ENCODE results near the gene KIRREL2. TPM values are rescaled to one million over a fixed set of nuclear protein-coding genes. Genes with fewer than 3 reads are reported as not detected.
A peak's percentile ranks its signal among the peaks of the same experiment; 100 is the strongest.

KIRREL2 gene
- total RNA-seq, 1 donor from 2014 or later = not detected

DNA sequence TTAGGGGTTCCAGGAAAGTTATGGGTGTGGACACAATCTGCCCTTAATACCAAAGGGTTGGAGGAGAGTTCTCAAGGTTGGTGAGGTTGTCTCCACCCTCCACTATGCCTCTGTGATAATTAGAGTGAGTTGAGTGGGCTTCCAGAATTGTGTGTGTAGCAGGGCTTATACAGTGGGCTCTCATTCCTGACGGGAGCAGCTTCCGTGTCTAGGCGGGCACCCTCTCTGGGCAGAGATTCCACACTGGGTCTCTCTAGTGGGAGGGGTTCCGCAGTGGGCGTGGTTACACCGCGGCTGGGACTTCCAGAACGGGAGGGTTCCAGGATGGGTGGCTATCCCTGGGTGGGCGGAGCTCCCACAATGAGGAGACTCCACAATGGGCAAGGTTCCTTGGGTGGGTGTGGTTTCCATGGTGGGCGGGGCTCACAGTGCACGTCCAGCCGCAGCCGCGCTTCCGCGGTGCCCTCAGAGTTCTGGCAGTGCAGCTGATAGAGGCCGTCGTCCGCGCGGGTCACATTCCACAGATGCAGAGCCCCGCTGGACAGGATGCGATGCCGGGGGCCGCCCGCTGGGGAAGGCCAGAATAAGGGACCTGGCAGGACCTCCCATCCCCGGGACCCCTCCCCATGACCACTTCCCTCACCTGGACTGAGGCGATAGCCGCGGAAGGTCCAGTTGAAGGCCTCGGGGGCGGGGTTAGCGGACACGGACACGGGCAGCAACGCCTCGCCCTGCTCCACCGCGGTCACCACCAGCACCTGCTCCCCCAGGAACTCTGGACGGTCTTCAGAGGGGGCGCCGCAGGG lies 12.8 kb upstream of the KIRREL2 start:
- no peak for ATAC-seq (ENCODE audit: poor library complexity)
- intact Hi-C loops (cut with DNase I) = no loop called here
- no peak for DNase-seq

DNA sequence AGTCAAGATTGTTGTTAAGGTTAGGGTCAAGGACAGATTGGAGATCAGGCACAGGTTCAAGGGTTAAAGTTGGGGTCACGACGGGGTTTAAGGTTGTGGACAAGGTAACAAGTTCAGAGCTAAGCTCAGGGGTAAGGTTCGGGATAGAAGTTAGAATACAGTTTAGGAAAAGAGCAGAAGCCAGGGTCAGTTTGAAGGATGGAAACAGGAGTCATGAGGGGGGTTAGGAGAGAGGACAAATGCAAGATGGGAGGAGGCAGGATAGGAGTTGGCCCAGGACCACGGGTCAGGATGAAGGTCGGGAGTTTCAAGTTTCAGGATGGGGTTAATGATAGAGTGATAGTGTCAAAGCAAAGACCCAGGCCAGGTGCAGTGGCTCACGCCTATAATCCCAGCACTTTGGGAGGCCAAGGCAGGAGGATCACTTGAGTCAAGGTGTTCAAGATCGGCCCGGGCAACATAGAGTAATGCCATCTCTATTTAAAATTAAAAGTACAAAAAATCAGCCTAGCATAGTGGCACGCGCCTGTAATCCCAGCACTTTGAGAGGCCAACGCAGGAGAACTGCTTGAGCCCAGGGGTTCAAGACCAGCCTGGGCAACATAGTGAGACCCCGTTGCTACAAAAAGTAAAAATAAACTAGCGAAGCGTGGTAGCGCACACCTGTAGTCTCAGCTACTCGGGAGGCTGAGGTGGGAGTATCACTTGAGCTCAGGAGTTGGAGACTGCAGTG lies 12.1 kb upstream of the KIRREL2 start:
- DNase-seq (no peak), ATAC-seq (ENCODE audit: poor library complexity) (no peak)
- intact Hi-C loops (cut with DNase I) = no loop called here

DNA sequence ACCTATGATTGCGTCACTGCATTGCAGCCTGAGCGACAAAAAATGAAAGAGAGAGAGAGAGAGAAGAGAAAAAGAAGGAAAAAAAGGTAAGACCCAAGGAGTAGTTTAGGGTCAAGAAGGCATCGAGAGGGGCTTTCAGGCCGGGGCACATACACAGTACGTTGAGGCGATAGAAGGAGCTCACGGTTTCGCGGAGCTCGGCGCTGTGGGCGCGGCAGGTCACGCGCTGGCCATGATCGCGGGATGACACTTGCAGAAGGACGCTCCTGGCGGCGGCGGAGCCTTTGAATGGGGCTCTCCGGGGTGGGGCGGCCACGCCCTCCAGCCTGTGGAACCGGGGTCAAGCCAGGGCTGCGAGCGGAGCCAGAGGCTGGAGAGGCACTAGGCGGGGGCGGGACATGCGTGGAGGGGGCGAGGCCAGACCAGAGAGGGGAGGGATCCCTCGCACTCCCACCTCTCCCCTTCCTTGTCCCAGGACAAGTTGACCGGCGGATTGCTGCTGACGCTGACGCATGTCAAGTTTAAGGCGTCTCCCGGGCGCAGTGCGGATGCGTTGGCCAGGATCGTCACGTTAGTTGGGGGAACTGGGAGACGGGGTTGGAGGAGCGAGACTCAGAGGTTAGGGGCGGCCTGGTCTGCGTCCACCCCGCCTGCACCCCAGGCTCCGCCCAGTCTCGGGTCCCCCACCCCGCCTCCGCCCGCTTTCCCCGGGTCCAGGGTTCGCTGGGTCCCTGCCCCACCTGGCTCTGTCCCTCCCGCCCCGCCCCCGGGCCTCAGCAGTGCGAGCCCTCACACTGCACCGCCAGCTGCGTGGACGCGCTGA lies 11.3 kb upstream of the KIRREL2 start:
- intact Hi-C loops (cut with DNase I) = no loop called here
- ATAC-seq (ENCODE audit: poor library complexity) (peak; percentile 51), DNase-seq (no peak)

DNA sequence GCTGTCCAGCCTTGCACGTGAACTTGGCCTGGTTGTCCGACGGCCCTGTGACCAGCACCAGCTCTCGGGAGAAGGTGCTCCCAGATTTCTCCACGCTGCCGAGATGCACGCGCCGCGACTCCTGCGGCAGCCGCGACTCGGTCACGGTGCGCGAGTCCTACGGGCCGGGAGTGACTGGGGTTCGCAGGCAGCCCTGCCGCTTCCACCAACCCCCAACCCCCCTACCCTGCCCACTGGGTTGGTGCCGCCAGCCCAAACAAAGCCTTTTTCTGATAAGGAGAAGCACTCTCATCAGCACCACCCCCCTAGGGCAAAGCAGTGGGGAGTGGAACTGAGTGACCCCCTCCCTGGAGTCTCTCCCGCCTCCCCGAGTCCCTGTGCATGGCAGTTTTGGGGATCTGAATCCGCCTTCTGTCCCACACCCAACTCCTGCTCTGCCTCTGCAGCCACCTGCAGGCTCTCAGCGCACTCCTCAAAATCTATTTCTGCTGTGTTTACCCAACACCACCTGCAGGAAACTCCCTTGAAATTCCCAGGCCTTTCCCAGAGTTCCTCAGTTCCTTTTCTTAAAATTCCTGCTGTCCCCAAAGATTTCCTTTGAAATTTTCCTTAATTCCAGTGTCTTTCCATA lies 10.6 kb upstream of the KIRREL2 start:
- ATAC-seq (ENCODE audit: poor library complexity) (no peak), DNase-seq (no peak)
- intact Hi-C loops (cut with DNase I) = no loop called here

DNA sequence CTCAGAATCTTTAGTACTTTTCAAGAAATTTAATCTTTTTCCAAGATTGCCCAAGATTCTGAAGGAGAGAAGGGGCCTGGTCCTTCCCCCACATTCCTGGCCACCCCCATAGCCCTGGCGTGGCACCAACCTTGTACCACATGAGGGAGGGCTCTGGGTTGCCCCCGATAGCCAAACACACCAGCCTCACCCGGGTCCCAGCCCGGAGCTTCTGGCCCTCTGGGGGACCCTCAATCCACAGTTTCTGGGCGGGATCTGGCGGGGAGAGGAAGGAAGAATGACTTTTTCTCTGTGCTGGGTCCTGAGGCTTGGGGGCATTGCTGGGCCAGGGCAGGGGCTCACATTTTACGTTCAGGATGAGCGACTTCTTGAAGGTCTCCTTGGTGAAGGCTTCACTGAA lies 8.8 kb upstream of the KIRREL2 start:
- no peak for ATAC-seq (ENCODE audit: poor library complexity)
- no peak for DNase-seq
- intact Hi-C loops (cut with DNase I) = no loop called here

DNA sequence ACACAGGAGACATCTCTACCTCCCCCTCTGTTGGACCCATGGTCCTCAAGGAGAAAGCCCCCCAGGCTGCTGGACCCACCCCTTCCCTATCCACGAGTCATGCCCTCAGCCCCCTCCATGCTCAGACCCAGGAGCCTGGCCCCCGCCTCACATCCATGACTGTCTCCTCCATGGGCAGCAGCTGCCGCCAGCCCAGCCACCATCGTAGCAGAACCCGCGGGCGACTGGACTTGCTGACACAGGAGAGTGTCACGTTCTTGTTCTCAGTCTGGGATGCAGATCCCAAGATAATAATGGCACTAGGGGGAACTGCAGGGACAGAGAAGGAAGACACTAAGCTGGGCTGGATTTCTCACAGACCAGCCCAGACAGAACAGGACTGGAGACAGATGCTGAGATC lies 8.2 kb upstream of the KIRREL2 start:
- DNase-seq (no peak), ATAC-seq (ENCODE audit: poor library complexity) (no peak)
- intact Hi-C loops (cut with DNase I) = no loop called here

DNA sequence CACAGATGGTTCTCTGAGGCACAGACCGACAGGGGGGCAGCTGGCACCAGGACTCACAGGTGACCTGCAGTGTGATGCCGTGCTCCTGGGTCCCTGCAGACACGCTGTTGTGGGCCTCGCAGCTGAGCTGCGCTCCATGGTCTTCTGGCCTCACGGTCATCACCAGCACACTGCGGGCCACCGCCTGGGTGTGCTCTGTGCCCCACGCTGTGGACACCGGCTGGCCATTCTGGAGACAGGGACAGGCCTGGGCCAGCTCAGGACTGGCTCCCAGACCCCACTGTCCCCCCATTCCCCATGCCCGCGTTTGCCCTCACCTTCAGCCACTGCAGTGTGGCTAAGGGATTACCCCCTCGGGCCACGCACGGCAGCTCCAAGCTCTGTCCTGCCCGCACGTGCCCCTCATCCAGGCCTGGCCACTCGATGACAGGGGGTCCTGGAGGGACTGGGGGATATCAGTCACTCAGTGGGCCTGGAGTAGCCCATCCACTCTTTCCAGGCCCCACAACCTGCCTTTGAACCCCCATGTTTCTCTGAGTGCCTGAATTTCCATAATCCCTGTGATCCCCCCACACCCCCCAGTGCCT lies 7.7 kb upstream of the KIRREL2 start:
- intact Hi-C loops (cut with DNase I) = no loop called here

DNA sequence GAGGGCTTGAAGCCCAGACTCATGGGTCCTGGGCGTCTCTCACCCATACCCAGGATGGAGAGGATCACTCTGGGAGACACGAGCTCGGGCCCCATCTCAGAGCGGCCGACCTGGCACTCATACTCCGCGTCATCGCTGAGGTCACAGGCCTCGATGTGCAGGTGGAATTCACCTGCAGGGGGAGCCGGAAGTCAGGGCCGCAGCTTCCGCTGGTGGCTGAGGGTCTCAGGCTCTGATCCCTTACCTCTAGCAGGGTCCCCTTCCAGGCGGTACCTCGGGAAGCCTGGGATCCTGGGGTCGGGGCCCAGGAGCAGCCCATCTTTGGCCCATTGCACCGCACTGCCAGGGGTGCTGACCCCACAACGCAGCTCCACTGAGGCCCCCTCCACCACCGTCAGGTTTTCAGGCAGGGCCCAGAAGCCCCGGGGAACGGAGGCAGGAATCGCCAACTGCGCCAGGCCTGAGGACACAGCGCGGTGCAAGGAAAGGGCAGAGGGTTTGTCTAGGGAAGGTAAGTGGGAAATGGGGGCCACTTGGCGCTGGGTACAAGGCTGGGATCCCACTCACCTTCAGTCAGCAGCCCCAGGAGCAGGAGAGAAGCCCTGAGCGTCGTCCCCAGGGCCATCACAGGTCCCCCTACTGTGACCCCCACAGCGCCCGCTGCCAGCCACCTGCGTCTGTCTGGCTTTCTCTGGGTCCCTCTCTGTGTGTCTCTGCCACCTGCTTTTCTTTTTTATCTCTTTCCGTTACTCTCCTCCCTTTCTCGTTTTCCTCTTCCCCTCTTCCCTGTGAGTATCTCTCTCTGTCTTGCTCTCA lies 5.3 kb upstream of the KIRREL2 start:
- intact Hi-C loops (cut with DNase I) = no loop called here
- ATAC-seq (ENCODE audit: poor library complexity) = no peak

More for the DNA sequence above, 7.7 kb upstream of the KIRREL2 start:
- no peak for ATAC-seq (ENCODE audit: poor library complexity)
- DNase-seq = no peak

DNA sequence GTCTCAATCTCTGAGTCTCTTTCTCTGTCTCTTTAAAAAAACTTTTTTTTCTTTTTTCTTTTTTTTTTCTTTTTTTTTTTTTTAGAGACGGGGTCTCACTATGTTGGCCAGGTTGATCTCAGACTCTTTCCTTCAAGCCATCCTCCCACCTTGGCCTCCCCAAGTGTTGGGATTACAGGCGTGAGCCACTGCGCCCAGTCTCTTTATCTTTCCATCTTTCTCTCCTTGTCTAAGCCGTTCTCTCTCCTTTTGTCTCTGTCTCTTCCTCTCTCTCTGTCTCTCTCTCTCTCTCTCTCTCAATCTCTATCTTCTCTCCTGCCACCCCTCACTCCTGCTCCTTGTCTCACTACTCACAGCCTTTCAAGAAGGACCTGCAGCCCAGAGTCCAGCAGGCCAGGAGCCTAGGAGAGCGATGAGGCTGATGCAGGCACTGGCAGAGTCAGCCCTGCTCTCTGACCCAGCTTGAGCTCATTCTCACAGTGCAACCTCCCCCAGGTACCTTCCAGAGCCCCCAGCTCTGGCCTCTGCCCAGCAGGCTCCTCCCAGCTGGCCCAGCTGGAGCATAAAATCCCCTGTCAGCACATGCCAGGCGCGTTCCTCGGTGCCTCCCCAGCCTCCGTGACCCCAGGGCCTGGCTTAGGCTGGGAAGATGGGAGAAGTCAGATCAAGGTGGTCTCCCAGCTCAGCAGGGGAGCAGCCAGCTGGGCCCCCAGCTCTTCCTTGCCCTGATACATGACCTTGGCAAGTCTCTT lies 4.5 kb upstream of the KIRREL2 start, which contains the start of gene NPHS1:
Gene NPHS1, minus strand, starts transcription at position 476 of the 752 bp plus-strand sequence. CDS start 667 bp downstream, outside the sequence.
- intact Hi-C loops (cut with DNase I) = no loop called here
- DNase-seq = no peak
- ATAC-seq (ENCODE audit: poor library complexity) = no peak

More for the DNA sequence above, 5.3 kb upstream of the KIRREL2 start:
- no peak for DNase-seq

DNA sequence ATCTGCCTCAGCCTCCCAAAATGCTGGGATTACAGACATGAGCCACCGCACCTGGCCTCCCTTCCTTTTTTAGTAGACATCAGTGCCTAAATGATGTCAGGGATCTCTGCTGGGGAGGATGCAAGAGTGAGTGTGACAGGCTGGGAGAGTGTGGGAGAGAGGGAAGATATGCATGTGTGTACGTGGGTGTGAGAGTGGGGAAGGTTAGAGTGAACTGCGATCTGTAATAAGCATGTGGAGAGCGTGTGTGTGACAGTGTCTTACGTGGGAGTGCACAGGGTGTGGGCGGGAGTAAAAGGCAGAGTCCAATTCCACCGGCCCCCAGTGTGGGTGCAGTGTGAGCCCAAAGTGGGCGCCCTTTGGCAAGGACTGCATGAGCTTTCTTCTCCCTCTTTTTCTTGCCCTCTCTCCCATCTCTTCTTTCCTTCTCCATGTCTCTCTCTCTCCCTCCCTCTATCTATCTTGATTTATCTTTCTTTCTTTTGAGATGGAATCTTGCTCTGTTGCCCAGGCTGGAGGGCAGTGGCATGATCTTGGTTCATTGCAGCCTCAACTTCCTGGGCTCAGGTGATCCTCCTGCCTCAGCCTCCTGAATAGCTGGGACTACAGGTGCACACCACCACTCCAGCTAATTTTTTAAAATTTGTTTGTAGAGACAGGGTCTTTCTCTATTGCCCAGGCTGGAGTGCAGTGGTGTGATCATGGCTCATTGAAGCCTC lies 3.5 kb upstream of the KIRREL2 start:
- ATAC-seq (ENCODE audit: poor library complexity) (no peak), DNase-seq (no peak)
- intact Hi-C loops (cut with DNase I) = no loop called here

DNA sequence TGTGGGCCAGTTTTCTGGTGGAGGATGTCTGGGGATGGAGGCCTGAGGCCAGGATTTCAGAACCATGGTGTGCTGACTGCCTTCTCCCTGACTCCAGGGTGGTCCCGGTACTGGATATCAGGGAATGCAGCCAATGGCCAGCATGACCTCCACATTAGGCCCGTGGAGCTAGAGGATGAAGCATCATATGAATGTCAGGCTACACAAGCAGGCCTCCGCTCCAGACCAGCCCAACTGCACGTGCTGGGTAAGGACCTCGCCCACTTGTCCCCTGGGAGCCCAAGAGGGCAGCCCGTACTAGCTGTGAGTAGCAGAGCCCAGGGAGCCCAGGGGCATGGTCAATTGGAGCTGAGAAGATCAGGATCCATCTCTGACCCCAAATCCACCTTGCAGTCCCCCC lies 1.6 kb downstream of the KIRREL2 start:
- intact Hi-C loops (cut with DNase I) = no loop called here
- DNase-seq = no peak
- no peak for ATAC-seq (ENCODE audit: poor library complexity)

DNA sequence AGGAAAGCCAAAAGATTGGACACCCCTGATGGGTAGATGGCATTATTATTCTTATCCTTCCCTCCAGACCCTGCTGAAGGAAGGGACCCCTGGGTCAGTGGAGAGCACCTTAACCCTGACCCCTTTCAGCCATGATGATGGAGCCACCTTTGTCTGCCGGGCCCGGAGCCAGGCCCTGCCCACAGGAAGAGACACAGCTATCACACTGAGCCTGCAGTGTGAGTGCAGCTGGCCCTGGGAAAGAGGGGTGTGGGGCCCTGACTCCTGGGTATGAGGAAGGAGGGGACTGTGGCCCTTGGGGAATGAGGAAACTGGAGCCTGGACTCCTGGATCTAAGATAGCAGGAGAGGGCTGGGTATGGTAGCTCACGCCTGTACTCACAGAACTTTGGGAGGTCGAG lies 2.7 kb downstream of the KIRREL2 start:
- DNase-seq = no peak
- no peak for ATAC-seq (ENCODE audit: poor library complexity)
- intact Hi-C loops (cut with DNase I) = no loop called here

DNA sequence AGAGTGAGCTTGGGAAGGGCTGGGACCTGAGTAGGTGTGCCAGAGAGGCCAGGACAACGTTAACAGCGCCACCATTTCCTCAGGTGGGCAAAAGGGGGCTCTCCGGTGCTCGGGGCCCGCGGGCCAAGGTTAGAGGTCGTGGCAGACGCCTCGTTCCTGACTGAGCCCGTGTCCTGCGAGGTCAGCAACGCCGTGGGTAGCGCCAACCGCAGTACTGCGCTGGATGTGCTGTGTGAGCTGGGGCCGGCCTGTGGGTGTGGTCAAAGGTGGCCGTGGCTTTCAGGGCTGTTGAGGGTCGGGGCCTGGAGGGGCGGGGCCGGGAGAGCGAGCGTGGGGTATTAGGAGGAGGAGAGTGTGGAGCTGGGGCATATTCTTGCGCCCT lies 3.7 kb downstream of the KIRREL2 start:
- intact Hi-C loops (cut with DNase I) = no loop called here
- DNase-seq (no peak), ATAC-seq (ENCODE audit: poor library complexity) (no peak)

DNA sequence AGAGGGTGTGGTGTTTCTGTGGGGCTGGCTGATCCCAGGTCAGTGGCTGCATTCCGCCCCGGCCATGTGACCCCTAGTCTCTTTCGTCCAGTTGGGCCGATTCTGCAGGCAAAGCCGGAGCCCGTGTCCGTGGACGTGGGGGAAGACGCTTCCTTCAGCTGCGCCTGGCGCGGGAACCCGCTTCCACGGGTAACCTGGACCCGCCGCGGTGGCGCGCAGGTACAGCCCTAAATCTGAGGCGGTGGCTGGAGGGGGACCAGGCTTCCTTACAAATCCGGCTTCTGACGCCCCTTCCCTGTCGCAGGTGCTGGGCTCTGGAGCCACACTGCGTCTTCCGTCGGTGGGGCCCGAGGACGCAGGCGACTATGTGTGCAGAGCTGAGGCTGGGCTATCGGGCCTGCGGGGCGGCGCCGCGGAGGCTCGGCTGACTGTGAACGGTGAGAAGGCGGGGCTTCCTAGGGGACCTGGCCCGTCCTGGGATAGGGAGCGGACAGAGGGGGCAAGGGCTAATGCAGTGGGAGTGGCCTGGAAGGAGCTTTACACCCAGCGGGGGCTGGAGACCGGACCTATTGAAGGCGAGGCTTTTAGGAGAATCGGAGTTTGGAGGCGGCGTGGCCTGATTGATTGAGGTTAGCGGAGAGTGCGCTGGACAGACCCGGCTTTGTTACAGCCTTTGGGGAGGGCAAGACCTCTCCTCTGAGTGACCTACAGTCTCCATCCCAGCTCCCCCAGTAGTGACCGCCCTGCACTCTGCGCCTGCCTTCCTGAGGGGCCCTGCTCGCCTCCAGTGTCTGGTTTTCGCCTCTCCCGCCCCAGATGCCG lies 4.3 kb downstream of the KIRREL2 start:
- no peak for ATAC-seq (ENCODE audit: poor library complexity)
- intact Hi-C loops (cut with DNase I) = no loop called here
- DNase-seq = no peak

DNA sequence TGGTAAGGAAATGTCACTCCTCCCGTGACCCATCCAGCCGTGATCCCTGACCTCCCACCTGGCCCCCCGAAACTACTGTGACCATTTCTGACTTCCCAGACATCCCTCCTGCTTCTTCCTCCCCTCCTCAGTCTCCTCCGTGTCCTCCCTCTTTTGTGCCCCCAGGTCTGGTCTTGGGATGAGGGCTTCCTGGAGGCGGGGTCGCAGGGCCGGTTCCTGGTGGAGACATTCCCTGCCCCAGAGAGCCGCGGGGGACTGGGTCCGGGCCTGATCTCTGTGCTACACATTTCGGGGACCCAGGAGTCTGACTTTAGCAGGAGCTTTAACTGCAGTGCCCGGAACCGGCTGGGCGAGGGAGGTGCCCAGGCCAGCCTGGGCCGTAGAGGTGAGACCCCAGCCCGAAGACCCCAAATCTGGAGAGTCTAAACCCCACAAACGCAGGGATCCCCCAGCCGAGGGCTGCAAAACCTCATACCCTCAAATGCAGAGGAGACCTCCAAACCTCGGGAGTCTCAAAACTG lies 5.0 kb downstream of the KIRREL2 start:
- DNase-seq (no peak), ATAC-seq (ENCODE audit: poor library complexity) (no peak)
- intact Hi-C loops (cut with DNase I) = no loop called here

Measured in Right ventricle myocardium superior (tissue), 1 donor.